HepG2 (cell line): ENCODE results near the gene MVP. TPM values are rescaled to one million over a fixed set of nuclear protein-coding genes. Genes with fewer than 3 reads are reported as not detected.

ENCODE experiments used
- BHLHE40 ChIP-seq: IDR thresholded peaks from 2 replicates; pipeline ENCODE4 v1.6.1; 2011; ENCODE audit warnings: low read length, improper control_type of control experiment
- EZH2 ChIP-seq: conservative IDR thresholded peaks from 2 replicates; pipeline ENCODE4 v1.6.1; 2012; ENCODE audit warnings: mild to moderate bottlenecking, low read depth, low read length, moderate library complexity
- IRX3 ChIP-seq: sonication (generic); formaldehyde crosslinking; IDR thresholded peaks from 2 replicates; pipeline ENCODE4 v1.8.1; 2023; ENCODE audit warnings: mild to moderate bottlenecking, low read depth, missing genetic modification reagents, borderline replicate concordance
- JDP2 ChIP-seq: sonication (generic); formaldehyde crosslinking; IDR thresholded peaks from 2 replicates; pipeline ENCODE4 v1.8.1; 2022; ENCODE audit warnings: missing genetic modification reagents, borderline replicate concordance
- KMT2A ChIP-seq: sonication (generic); formaldehyde crosslinking; IDR thresholded peaks from 2 replicates; pipeline ENCODE4 v1.4.0; 2020; ENCODE audit warnings: missing genetic modification reagents
- PRPF4 ChIP-seq: fragments of 200-400 bp; formaldehyde crosslinking; IDR thresholded peaks from 2 replicates; pipeline ENCODE4 v1.6.1; 2016; ENCODE audit warnings: low read length, low read depth; ENCODE audit not compliant: poor library complexity, severe bottlenecking
- STAG1 ChIP-seq: sonication (generic); formaldehyde crosslinking; IDR thresholded peaks from 2 replicates; pipeline ENCODE4 v1.4.0; 2020; ENCODE audit warnings: missing genetic modification reagents
- ZBTB21 ChIP-seq: sonication (generic); formaldehyde crosslinking; IDR thresholded peaks from 2 replicates; pipeline ENCODE4 v1.4.0; 2020; ENCODE audit warnings: missing genetic modification reagents
- ZFAT ChIP-seq: sonication (generic); formaldehyde crosslinking; conservative IDR thresholded peaks from 2 replicates; pipeline ENCODE4 v1.8.1; 2023; ENCODE audit warnings: missing genetic modification reagents, inconsistent platforms
- ZNF263 ChIP-seq: sonication (generic); formaldehyde crosslinking; IDR thresholded peaks from 2 replicates; pipeline ENCODE4 v1.4.0; 2020; ENCODE audit warnings: missing genetic modification reagents
- ZNF317 ChIP-seq: sonication (generic); formaldehyde crosslinking; IDR thresholded peaks from 2 replicates; pipeline ENCODE4 v1.5.0; 2020; ENCODE audit warnings: mild to moderate bottlenecking, missing genetic modification reagents
- ZNF460 ChIP-seq: sonication (generic); formaldehyde crosslinking; IDR thresholded peaks from 2 replicates; pipeline ENCODE4 v1.5.1; 2020; ENCODE audit warnings: missing genetic modification reagents, mild to moderate bottlenecking, borderline replicate concordance
- ZNF484 ChIP-seq: sonication (generic); formaldehyde crosslinking; IDR thresholded peaks from 2 replicates; pipeline ENCODE4 v1.5.1; 2020; ENCODE audit warnings: mild to moderate bottlenecking, low read depth, missing genetic modification reagents, borderline replicate concordance
- ZNF562 ChIP-seq: sonication (generic); formaldehyde crosslinking; IDR thresholded peaks from 2 replicates; pipeline ENCODE4 v1.8.0; 2022; ENCODE audit warnings: missing genetic modification reagents, borderline replicate concordance
- ZNF772 ChIP-seq: sonication (generic); formaldehyde crosslinking; IDR thresholded peaks from 2 replicates; pipeline ENCODE4 v1.5.0; 2020; ENCODE audit warnings: mild to moderate bottlenecking, missing genetic modification reagents
- ZNF775 ChIP-seq: sonication (generic); formaldehyde crosslinking; IDR thresholded peaks from 2 replicates; pipeline ENCODE4 v1.4.0; 2020; ENCODE audit warnings: missing genetic modification reagents, mild to moderate bottlenecking, moderate library complexity, borderline replicate concordance
- ZZZ3 ChIP-seq: sonication (generic); formaldehyde crosslinking; IDR thresholded peaks from 2 replicates; pipeline ENCODE4 v1.4.0; 2020; ENCODE audit warnings: missing genetic modification reagents, mild to moderate bottlenecking, borderline replicate concordance
- polyA plus RNA-seq, 8 experiments: library from polyadenylated mRNA; depleted of rRNA in 3 of 8; stranded (reverse) in 7 of 8; unstranded in 1 of 8; fragments of >200 nt; fragmentation: Illumina TruSeq in 4 of 8; extraction: Trizol in 4 of 8; gene quantifications; 2 replicates each; pipeline versions ENCODE4 v1.2.1 to v1.2.3, GENCODE V29; 2011 to 2016; ENCODE audit warnings: low read depth in 4 of 8, missing spikeins in 1 of 8, mixed read lengths in 1 of 8; ENCODE audit not compliant: insufficient read depth in 1 of 8
- total RNA-seq, 5 experiments: library from RNA; depleted of rRNA; stranded (reverse); fragments of >200 nt; fragmentation: Illumina TruSeq; extraction: Trizol; gene quantifications; 2 replicates each; pipeline ENCODE4 v1.2.3, GENCODE V29; 2016; ENCODE audit warnings: low read depth in 1 of 5
- TF ChIP-seq, protein P1 (sequence below): sonication (generic); formaldehyde crosslinking; IDR thresholded peaks from 2 replicates; pipeline ENCODE4 v1.9.0; 2022; ENCODE audit warnings: low read depth, missing genetic modification reagents
- TF ChIP-seq, protein P2 (sequence below): IDR thresholded peaks from 2 replicates; pipeline ENCODE4 v1.6.1; 2016; ENCODE audit warnings: missing genetic modification reagents, missing compliant biosample characterization
- TF ChIP-seq, protein P3 (sequence below): sonication (generic); formaldehyde crosslinking; IDR thresholded peaks from 2 replicates; pipeline ENCODE4 v1.8.1; 2023; ENCODE audit warnings: mild to moderate bottlenecking, missing genetic modification reagents, borderline replicate concordance
- TF ChIP-seq, protein P4 (sequence below): sonication (generic); formaldehyde crosslinking; IDR thresholded peaks from 2 replicates; pipeline ENCODE4 v1.4.0; 2020; ENCODE audit warnings: missing genetic modification reagents
- TF ChIP-seq, protein P5 (sequence below): IDR thresholded peaks from 2 replicates; pipeline ENCODE4 v1.6.1; 2016; ENCODE audit warnings: low read depth

Gene MVP
- total and polyA plus RNA-seq, 2 of the 13 experiments (the other 11 are each of a cell fraction or from before 2014, with no cell fraction given): 22.9 to 43.5 TPM

GRCh38 chr16:29805232-29806098 lies 14.8 kb upstream of the MVP start (continued):
- TF ChIP-seq, protein P1, sequence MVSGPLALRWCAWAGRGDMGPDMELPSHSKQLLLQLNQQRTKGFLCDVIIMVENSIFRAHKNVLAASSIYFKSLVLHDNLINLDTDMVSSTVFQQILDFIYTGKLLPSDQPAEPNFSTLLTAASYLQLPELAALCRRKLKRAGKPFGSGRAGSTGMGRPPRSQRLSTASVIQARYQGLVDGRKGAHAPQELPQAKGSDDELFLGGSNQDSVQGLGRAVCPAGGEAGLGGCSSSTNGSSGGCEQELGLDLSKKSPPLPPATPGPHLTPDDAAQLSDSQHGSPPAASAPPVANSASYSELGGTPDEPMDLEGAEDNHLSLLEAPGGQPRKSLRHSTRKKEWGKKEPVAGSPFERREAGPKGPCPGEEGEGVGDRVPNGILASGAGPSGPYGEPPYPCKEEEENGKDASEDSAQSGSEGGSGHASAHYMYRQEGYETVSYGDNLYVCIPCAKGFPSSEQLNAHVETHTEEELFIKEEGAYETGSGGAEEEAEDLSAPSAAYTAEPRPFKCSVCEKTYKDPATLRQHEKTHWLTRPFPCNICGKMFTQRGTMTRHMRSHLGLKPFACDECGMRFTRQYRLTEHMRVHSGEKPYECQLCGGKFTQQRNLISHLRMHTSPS: peak; percentile 76; the same call in 1 of the 2 replicates
- no peak for TF ChIP-seq EZH2
- TF ChIP-seq, protein P2, sequence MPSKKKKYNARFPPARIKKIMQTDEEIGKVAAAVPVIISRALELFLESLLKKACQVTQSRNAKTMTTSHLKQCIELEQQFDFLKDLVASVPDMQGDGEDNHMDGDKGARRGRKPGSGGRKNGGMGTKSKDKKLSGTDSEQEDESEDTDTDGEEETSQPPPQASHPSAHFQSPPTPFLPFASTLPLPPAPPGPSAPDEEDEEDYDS (CRISPR knock-in tag): peak; percentile 91
- TF ChIP-seq, protein P3, sequence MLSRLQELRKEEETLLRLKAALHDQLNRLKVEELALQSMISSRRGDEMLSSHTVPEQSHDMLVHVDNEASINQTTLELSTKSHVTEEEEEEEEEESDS (CRISPR knock-in tag): peak; percentile 95; the same call in 1 of the 2 replicates
- TF ChIP-seq, protein P4, sequence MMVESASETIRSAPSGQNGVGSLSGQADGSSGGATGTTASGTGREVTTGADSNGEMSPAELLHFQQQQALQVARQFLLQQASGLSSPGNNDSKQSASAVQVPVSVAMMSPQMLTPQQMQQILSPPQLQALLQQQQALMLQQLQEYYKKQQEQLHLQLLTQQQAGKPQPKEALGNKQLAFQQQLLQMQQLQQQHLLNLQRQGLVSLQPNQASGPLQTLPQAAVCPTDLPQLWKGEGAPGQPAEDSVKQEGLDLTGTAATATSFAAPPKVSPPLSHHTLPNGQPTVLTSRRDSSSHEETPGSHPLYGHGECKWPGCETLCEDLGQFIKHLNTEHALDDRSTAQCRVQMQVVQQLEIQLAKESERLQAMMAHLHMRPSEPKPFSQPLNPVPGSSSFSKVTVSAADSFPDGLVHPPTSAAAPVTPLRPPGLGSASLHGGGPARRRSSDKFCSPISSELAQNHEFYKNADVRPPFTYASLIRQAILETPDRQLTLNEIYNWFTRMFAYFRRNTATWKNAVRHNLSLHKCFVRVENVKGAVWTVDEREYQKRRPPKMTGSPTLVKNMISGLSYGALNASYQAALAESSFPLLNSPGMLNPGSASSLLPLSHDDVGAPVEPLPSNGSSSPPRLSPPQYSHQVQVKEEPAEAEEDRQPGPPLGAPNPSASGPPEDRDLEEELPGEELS (CRISPR knock-in tag): peak; percentile 84
- peak; percentile 84; the same call in 1 of the 2 replicates for TF ChIP-seq JDP2 (CRISPR knock-in tag)
- no peak for TF ChIP-seq PRPF4
- TF ChIP-seq ZNF317 (CRISPR knock-in tag): 0 out of 2 replicates have a peak, but pooled peaks have one; percentile 80
- TF ChIP-seq STAG1 (CRISPR knock-in tag): 0 out of 2 replicates have a peak, but pooled peaks have one; percentile 31
- peak; percentile 82; the same call in 1 of the 2 replicates for TF ChIP-seq ZNF772 (CRISPR knock-in tag)
- TF ChIP-seq ZNF775: no peak
- TF ChIP-seq BHLHE40: peak; percentile 51
- no peak; the same call in 1 of the 2 replicates for TF ChIP-seq ZNF562
- peak; percentile 78; the same call in 1 of the 2 replicates for TF ChIP-seq ZZZ3 (CRISPR knock-in tag)
- TF ChIP-seq IRX3 (CRISPR knock-in tag): peak; percentile 98
- no peak; the same call in 1 of the 2 replicates for TF ChIP-seq ZNF460 (CRISPR knock-in tag)
- TF ChIP-seq, protein P5, sequence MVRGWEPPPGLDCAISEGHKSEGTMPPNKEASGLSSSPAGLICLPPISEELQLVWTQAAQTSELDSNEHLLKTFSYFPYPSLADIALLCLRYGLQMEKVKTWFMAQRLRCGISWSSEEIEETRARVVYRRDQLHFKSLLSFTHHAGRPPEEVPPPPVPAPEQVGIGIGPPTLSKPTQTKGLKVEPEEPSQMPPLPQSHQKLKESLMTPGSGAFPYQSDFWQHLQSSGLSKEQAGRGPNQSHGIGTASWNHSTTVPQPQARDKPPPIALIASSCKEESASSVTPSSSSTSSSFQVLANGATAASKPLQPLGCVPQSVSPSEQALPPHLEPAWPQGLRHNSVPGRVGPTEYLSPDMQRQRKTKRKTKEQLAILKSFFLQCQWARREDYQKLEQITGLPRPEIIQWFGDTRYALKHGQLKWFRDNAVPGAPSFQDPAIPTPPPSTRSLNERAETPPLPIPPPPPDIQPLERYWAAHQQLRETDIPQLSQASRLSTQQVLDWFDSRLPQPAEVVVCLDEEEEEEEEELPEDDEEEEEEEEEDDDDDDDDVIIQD (CRISPR knock-in tag): peak; percentile 51; the same call in 1 of the 2 replicates
- peak; percentile 89 for TF ChIP-seq ZNF263 (CRISPR knock-in tag)
- TF ChIP-seq ZNF484: no peak
- TF ChIP-seq ZBTB21: 0 out of 2 replicates have a peak, but pooled peaks have one; percentile 25
- TF ChIP-seq KMT2A (CRISPR knock-in tag): peak; percentile 94
- TF ChIP-seq ZFAT (CRISPR knock-in tag): no peak
